T-cell (primary cell): ENCODE measurements around the gene INTS14. TPM values are rescaled to one million over a fixed set of nuclear protein-coding genes. Genes with fewer than 3 reads are reported as not detected.

Experiments
- ATAC-seq, 4 experiments: fragments of 200-7000 bp in 3 of 4; fragments of 150-1000 bp in 1 of 4; cut with Tn5 transposase; replicated peaks in 1 of 4; 1 replicate in 3 of 4; 2 replicates in 1 of 4; pipeline ENCODE4 v1.10.0; 2021; ENCODE audit warnings: moderate library complexity in 3 of 4, mild to moderate bottlenecking in 2 of 4, moderate number of reproducible peaks in 1 of 4
- CTCF ChIA-PET, 2 donors: fragments of 300-600 bp; sonication (Branson Sonifier 250); formaldehyde crosslinking; loops; one replicate each; lab custom pipeline; 2022; ENCODE audit warnings: antibody characterized with exemption in 2 of 2; lab: Charles Lee
- POLR2A ChIA-PET, 2 donors: fragments of 300-600 bp; sonication (Branson Sonifier 250); formaldehyde crosslinking; loops; one replicate each; lab custom pipeline; 2022; ENCODE audit warnings: antibody characterized with exemption in 2 of 2; lab: Charles Lee
- DNase-seq, 35 experiments: peaks; one replicate each; pipeline versions ENCODE4 v3.0.0 to v3.0.0-alpha.2; 2013 to 2023
- H3K27ac ChIP-seq: one replicate; pipeline ENCODE4 v1.5.1; 2013; ENCODE audit warnings: low read length
- H3K27me3 ChIP-seq, 2 experiments: replicated peaks in 1 of 2; 1 replicate in 1 of 2; 2 replicates in 1 of 2; pipeline versions ENCODE4 v1.6.1 to v1.7.0; 2013; ENCODE audit warnings: low read length in 1 of 2, mixed read lengths in 1 of 2; ENCODE audit not compliant: control insufficient read depth in 2 of 2, insufficient read depth in 2 of 2; ENCODE audit errors: extremely low read depth in 1 of 2
- H3K36me3 ChIP-seq, 2 donors: 1 replicate in 1 of 2; 2 replicates in 1 of 2; pipeline versions ENCODE4 v1.6.1 to v1.7.0; 2013; ENCODE audit warnings: low read length in 1 of 2; ENCODE audit not compliant: control insufficient read depth in 2 of 2, insufficient read depth in 1 of 2; ENCODE audit errors: extremely low read depth in 1 of 2
- H3K4me1 ChIP-seq, 2 experiments: 1 replicate in 1 of 2; 2 replicates in 1 of 2; pipeline versions ENCODE4 v1.6.1 to v1.7.0; 2013; ENCODE audit warnings: low read length in 2 of 2, mixed read lengths in 1 of 2; ENCODE audit not compliant: insufficient read depth in 2 of 2, control insufficient read depth in 1 of 2; ENCODE audit errors: extremely low read depth in 1 of 2
- H3K4me3 ChIP-seq, 2 donors: 1 replicate in 1 of 2; 2 replicates in 1 of 2; pipeline versions ENCODE4 v1.5.1 to v1.7.0; 2013; ENCODE audit warnings: mild to moderate bottlenecking in 2 of 2, low read length in 1 of 2, moderate library complexity in 1 of 2; ENCODE audit not compliant: control insufficient read depth in 1 of 2; ENCODE audit errors: extremely low read depth in 1 of 2
- H3K9me3 ChIP-seq: 2 replicates; pipeline ENCODE4 v1.7.0; 2013
- H3K27ac Mint-ChIP-seq, 2 donors: one replicate each; pipeline ENCODE4 v1.8.0; 2020 to 2021; ENCODE audit warnings: mild to moderate bottlenecking in 2 of 2, mixed read lengths in 2 of 2
- H3K27me3 Mint-ChIP-seq, 2 donors: one replicate each; pipeline ENCODE4 v1.8.0; 2021 to 2022; ENCODE audit warnings: mixed read lengths in 2 of 2
- H3K36me3 Mint-ChIP-seq: one replicate; pipeline ENCODE4 v1.8.0; 2021; ENCODE audit warnings: mixed read lengths
- H3K4me1 Mint-ChIP-seq, 3 donors: one replicate each; pipeline ENCODE4 v1.8.0; 2020 to 2022; ENCODE audit warnings: mixed read lengths in 3 of 3, mild to moderate bottlenecking in 1 of 3
- H3K4me3 Mint-ChIP-seq, 3 donors: one replicate each; pipeline ENCODE4 v1.8.0; 2020 to 2022; ENCODE audit warnings: mild to moderate bottlenecking in 3 of 3, mixed read lengths in 3 of 3, moderate library complexity in 3 of 3
- H3K9me3 Mint-ChIP-seq, 3 donors: one replicate each; pipeline ENCODE4 v1.8.0; 2020 to 2022; ENCODE audit warnings: mixed read lengths in 3 of 3
- WGBS: methylation state at CpG from one replicate; pipeline ENCODE4 v1.1.5; 2013; ENCODE audit warnings: missing lambda C conversion rate; ENCODE audit not compliant: insufficient coverage; 5-methylcytosine and 5-hydroxymethylcytosine counted together
- total RNA-seq, 35 experiments: library from RNA in 6 of 35; stranded (reverse) in 6 of 35; fragments of 120-200 nt in 1 of 35; gene quantifications; one replicate each; pipeline versions ENCODE4 v1.2.1 to v1.2.4 and lab custom pipeline; 2013 to 2026

The INTS14 gene
- total RNA-seq, 5 donors from 2014 or later (not counting 1 experiment from before 2014, with no cell fraction given) = 26.6 to 36.4 (median 34.4) TPM

DNA sequence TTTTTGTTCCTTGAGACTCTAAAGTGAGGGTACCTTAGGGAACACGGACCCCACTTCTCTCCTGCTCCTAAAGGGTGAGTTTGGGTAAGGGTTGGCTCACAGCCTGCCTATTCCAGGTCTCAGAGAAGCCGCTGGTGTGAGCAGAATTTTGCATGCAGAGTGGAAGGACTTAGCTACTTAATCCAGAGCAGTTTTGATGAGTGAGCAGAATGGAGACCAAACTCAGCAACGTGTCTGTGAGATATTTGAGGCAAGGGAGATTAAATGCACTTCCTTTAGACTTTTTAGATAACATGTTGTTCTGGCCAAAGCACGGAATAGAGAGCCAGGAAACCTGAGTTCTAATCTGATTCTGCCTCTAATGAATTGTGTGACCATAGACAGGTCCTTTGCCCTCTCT lies 15.9 kb upstream of the INTS14 start:
- ATAC-seq (no peak), DNase-seq (no peak)
- peaks cover 0 to 6% of the 10 kb centered on the region in 2 donors for H3K36me3 ChIP-seq
- peaks cover 31% of the 10 kb centered on the region for H3K36me3 Mint-ChIP-seq
- H3K9me3 ChIP-seq = no peaks in the 10 kb centered on the region
- H3K4me3 Mint-ChIP-seq = no peak overlapping the region
- H3K27me3 ChIP-seq = no peaks in the 10 kb centered on the region
- H3K27ac Mint-ChIP-seq = no peak overlapping the region
- ChIA-PET POLR2A (no interaction called here), CTCF (no interaction called here)
- H3K27me3 Mint-ChIP-seq = no peaks in the 10 kb centered on the region
- peaks cover 0 to 5% of the 10 kb centered on the region in 2 experiments for H3K4me1 ChIP-seq
- H3K4me1 Mint-ChIP-seq = peaks cover 4 to 10% (median 6%) of the 10 kb centered on the region in 3 donors
- no peaks in the 10 kb centered on the region for H3K9me3 Mint-ChIP-seq
- H3K4me3 ChIP-seq = no peak overlapping the region
- 70% methylated on average over 2 of the region's 4 CpGs for WGBS
- no peak overlapping the region for H3K27ac ChIP-seq

DNA sequence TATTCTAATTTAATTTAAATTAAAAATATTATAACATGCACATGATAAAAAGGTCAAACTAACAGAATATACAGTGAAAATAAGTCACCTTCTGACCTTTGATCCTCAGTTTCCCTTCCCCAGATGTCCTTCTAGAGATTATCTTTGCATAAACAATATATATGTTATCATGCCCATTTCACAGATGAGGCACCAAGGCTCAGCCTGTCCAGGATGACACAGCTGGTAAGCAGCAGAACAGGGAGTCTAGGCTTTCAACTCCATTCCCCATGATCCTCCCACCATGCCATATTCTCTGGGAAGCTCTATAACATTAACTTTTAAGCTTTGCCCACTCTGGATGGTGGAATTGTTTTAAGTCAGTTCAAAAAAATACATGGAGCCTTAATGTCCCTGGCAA lies 12.2 kb upstream of the INTS14 start:
- H3K36me3 ChIP-seq = peaks cover 0 to 8% of the 10 kb centered on the region in 2 donors

DNA sequence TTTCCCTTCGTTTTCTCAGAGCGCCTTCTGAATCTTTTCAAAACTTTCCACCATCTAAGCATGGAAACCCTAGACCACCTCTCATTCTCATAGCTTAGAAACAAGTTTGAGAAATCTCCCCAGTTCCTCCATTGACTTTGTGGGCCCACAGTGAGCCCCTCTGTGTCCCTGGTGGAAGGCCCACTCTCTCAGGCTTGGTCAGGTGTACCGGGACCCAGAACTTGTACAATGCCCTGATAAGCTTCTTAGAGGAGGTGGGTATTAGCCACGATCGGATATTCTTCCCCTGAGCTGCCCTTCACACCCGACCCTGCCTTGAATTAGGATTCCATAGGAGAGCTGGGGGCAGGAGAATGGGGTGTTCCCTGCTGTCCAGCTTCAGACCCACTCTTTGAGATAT lies 10.7 kb upstream of the INTS14 start, which contains the start of gene SLC24A1:
Gene SLC24A1, plus strand, starts transcription at position 301 of the 400 bp plus-strand sequence. CDS start 2,143 bp downstream, outside the sequence.
- H3K9me3 ChIP-seq = no peaks in the 10 kb centered on the region
- no peaks in the 10 kb centered on the region for H3K4me1 ChIP-seq
- CTCF ChIA-PET = interaction anchor here in 1 of 2 donors (0.5 to 0.6 kb wide), 2 partner anchors 215 to 1270 kb away, joined by 3 to 8 read pairs; no protein-coding TSS in a partner anchor
- peaks cover 0 to 8% of the 10 kb centered on the region in 2 donors for H3K36me3 ChIP-seq
- no peaks in the 10 kb centered on the region for H3K27me3 ChIP-seq
- H3K4me3 Mint-ChIP-seq = no peak within 1 kb of the TSS
- H3K27me3 Mint-ChIP-seq = no peaks in the 10 kb centered on the region
- H3K4me3 ChIP-seq = no peak within 1 kb of the TSS
- WGBS = 100% methylated on average over 5 of the region's 6 CpGs
- DNase-seq (no peak), ATAC-seq (no peak)
- peaks cover 36% of the 10 kb centered on the region for H3K36me3 Mint-ChIP-seq
- no peaks in the 10 kb centered on the region for H3K4me1 Mint-ChIP-seq
- no peak within 1 kb of the TSS for H3K27ac ChIP-seq
- no peak within 1 kb of the TSS for H3K27ac Mint-ChIP-seq
- POLR2A ChIA-PET = interaction anchor here (0.6 kb wide), 2 partner anchors 21 to 1231 kb away, joined by 3 to 7 read pairs; no protein-coding TSS in a partner anchor
- no peaks in the 10 kb centered on the region for H3K9me3 Mint-ChIP-seq

More for the DNA sequence above, 12.2 kb upstream of the INTS14 start:
- H3K4me3 ChIP-seq = no peak overlapping the region
- H3K27ac ChIP-seq = no peak overlapping the region
- Mint-ChIP-seq H3K27me3 (no peaks in the 10 kb centered on the region), H3K27ac (no peak overlapping the region), H3K36me3 (peaks cover 36% of the 10 kb centered on the region), H3K4me3 (no peak overlapping the region), H3K9me3 (no peaks in the 10 kb centered on the region), H3K4me1 (no peaks in the 10 kb centered on the region)
- ATAC-seq (no peak), DNase-seq (no peak)
- H3K4me1 ChIP-seq = no peaks in the 10 kb centered on the region
- POLR2A ChIA-PET = interaction anchor here in 1 of 2 donors (0.5 kb wide), 1 partner anchor 13 kb away, joined by 10 read pairs; no protein-coding TSS in a partner anchor
- CTCF ChIA-PET = interaction anchor here in 1 of 2 donors (0.6 kb wide), 1 partner anchor 21 kb away, joined by 4 read pairs; no protein-coding TSS in a partner anchor
- no peaks in the 10 kb centered on the region for H3K27me3 ChIP-seq
- no peaks in the 10 kb centered on the region for H3K9me3 ChIP-seq

DNA sequence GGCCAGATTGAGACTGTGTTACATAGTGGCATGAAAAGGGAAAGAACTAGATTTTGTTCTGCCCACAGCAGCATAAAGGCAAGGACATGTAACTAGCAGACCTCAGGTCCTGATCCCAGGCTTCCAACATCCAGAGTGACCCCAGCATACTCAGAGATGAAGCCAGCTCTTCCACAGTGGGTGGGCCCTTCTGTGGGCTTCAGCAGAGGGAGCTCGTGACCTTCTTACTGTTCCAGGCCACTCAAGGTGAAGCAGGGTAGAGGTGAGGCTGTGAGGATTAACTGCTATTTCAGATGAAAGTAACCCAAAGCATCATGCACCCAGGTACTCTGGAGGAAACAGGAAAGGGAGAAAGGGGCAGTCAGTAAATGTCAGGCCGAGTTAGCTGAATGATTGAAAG lies 9.9 kb upstream of the INTS14 start:
- H3K27ac Mint-ChIP-seq = no peak overlapping the region
- Histone ChIP-seq H3K27ac (no peak overlapping the region), H3K9me3 (no peaks in the 10 kb centered on the region), H3K4me1 (no peaks in the 10 kb centered on the region), H3K27me3 (no peaks in the 10 kb centered on the region), H3K4me3 (no peak overlapping the region), H3K36me3 (peaks cover 0 to 8% of the 10 kb centered on the region in 2 donors)
- H3K36me3 Mint-ChIP-seq = peaks cover 30% of the 10 kb centered on the region
- DNase-seq = no peak
- no peaks in the 10 kb centered on the region for H3K27me3 Mint-ChIP-seq
- ChIA-PET POLR2A (no interaction called here), CTCF (no interaction called here)
- no peaks in the 10 kb centered on the region for H3K4me1 Mint-ChIP-seq
- ATAC-seq = no peak
- no peak overlapping the region for H3K4me3 Mint-ChIP-seq
- H3K9me3 Mint-ChIP-seq = no peaks in the 10 kb centered on the region
- WGBS = no CpG with 5 or more reads among the region's 2 CpGs

DNA sequence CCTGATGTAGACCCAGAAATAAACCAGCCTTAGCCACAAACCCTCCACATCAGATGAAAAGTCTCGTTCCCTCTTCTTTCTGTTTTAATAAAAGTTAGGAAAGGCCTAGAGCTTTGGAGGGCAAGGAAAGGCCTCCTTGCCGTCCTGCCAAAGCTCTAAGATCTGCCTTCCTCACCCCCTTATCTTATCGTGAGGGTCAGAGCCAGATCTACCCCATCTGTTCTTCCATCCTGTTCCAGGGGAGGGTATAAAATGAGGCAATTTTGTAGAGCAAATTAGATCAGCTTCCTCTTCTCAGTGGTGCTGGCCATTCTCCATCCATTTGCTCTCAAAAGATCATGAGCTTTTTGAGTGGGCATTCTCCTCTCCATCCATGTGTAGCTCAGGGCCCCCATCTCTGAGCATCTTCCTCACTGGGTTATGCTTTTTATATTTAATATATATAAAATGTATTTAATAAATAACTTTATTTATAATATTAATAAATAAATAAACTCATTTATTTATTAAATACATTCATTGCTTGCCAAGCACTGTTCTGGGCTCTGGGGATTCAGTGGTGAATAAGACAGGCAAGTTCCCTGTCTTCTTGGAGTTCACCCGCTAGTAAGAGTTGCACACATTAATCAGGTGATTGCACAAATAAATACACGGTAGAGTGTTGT lies 8.8 kb upstream of the INTS14 start:
- Histone ChIP-seq H3K27me3 (no peaks in the 10 kb centered on the region), H3K4me1 (no peaks in the 10 kb centered on the region), H3K36me3 (peaks cover 0 to 2% of the 10 kb centered on the region in 2 donors), H3K9me3 (no peaks in the 10 kb centered on the region), H3K27ac (no peak overlapping the region), H3K4me3 (no peak overlapping the region)
- no peaks in the 10 kb centered on the region for H3K27me3 Mint-ChIP-seq
- ChIA-PET CTCF (no interaction called here), POLR2A (no interaction called here)
- 100% methylated on average over 1 of the region's 5 CpGs for WGBS
- H3K9me3 Mint-ChIP-seq = no peaks in the 10 kb centered on the region
- H3K4me3 Mint-ChIP-seq = no peak overlapping the region
- ATAC-seq (no peak), DNase-seq (no peak)
- H3K36me3 Mint-ChIP-seq = peaks cover 20% of the 10 kb centered on the region
- no peak overlapping the region for H3K27ac Mint-ChIP-seq
- H3K4me1 Mint-ChIP-seq = no peaks in the 10 kb centered on the region

DNA sequence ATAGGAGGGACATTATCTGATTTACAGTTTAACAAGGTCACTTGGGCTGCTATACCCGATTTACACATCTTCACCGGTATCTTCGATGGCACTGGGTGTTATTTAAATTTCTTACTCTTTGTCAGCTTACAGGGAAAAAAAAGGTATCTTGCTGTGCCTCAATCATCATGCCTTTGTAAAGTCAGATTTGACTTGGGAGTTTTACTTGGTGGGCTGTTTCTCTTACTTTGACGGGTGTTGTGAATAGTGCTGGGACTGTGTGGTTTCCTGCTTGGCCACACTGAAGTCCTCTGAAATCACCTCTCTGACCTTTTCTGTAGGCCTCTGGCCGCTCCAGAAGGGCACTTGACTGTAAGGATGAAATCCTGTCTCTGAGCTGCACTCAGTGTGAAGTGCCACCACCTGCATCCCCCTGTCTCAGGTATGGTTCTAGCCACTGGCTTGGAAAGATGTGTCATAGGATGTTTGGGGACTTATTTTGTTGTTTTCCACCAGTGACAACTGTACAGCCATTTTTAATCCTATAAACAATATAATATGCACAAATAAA lies 7.7 kb upstream of the INTS14 start:
- Mint-ChIP-seq H3K9me3 (no peaks in the 10 kb centered on the region), H3K27me3 (no peaks in the 10 kb centered on the region), H3K4me1 (peaks cover 0 to 2% (median 0%) of the 10 kb centered on the region in 3 donors), H3K36me3 (peaks cover 13% of the 10 kb centered on the region), H3K4me3 (no peak overlapping the region), H3K27ac (no peak overlapping the region)
- Histone ChIP-seq H3K9me3 (no peaks in the 10 kb centered on the region), H3K4me1 (no peaks in the 10 kb centered on the region), H3K36me3 (peaks cover 0 to 2% of the 10 kb centered on the region in 2 donors), H3K27me3 (no peaks in the 10 kb centered on the region), H3K4me3 (no peak overlapping the region), H3K27ac (no peak overlapping the region)
- WGBS = 83% methylated on average over 2 of the region's 5 CpGs
- POLR2A ChIA-PET = no interaction called here
- ATAC-seq (no peak), DNase-seq (no peak)
- CTCF ChIA-PET = no interaction called here
